ENCODE data around the gene RREB1.
"Not testable (repeated sequence)": the region's sequence is repeated elsewhere in the genome, so short reads cannot be mapped to it uniquely, and the experiment has no call there.

Gene RREB1

GRCh38 chr6:7247828-7248227 lies 140.1 kb downstream of the RREB1 start:
- no peak for DNase-seq

GRCh38 chr6:7249391-7249790 lies 141.6 kb downstream of the RREB1 start:
- no peak for DNase-seq

DNA sequence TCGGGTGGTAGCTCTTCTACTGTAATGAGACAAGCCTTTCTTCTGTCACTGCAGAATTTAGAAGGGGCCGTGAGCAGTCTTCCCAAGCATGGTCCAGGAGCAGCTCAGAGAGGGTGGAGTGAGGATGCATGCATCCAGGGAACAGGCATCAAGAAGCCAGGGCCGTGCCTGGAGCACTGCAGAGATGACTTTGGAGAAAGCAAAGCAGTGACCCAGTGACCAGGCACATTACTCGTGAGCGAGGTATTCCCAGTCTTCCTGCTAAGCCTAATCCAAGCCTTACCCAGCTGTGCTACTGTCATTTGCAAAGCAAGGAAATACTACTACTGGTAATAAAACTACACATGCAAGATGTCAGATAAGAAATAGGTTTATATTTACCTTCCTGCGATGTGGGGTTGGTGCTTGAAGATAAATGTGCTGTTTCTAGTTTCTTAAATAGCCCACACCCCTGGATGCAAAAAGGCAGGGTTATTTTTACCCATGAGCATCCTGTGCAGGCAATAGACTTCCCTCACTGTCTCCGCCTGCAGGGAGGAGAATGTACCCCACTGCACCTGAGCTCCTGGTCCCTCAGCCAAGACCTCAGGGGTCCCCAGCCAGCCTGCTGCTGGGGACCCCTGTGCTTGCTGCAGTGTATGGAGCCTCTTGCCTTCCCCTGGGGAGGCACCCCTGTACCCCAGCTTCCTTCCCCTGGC lies 142.3 kb downstream of the RREB1 start:
- no peak for DNase-seq

GRCh38 chr6:7250812-7251211 lies 143.1 kb downstream of the RREB1 start:
- DNase-seq: no peak

GRCh38 chr6:7251646-7252260 lies 144.0 kb downstream of the RREB1 start:
- no peak for DNase-seq

DNA sequence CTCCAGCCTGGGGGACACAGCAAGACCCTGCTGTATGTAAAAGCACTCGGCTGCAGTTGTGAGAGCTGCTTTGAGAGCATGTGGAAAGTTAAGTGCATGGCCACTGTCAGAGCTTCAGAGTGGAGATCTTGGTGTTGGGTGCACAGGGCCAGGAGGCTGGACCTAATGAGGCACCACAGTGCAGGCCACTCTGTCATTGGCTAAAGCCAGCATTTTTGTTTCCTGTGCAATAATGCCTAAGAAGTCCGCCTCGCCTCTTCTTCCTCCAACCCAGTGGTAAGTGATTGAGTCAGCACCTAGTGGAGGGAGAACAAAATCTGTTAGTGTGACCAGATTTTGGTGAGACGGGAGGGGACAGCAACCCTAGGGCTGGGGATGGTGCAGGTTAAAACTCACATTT lies 144.6 kb downstream of the RREB1 start:
- no peak for DNase-seq

- no peak for DNase-seq
Observed at GRCh38 chr6:7254980-7255835, 147.4 kb downstream of the RREB1 start.

GRCh38 chr6:7255918-7256317 lies 148.2 kb downstream of the RREB1 start:
- DNase-seq: no peak

- no peak for DNase-seq
Observed at GRCh38 chr6:7256785-7257184, 149.0 kb downstream of the RREB1 start.

- no peak for DNase-seq
Observed at GRCh38 chr6:7257521-7258230, 149.9 kb downstream of the RREB1 start.

GRCh38 chr6:7258231-7258763 lies 150.5 kb downstream of the RREB1 start:
- no peak for DNase-seq

DNA sequence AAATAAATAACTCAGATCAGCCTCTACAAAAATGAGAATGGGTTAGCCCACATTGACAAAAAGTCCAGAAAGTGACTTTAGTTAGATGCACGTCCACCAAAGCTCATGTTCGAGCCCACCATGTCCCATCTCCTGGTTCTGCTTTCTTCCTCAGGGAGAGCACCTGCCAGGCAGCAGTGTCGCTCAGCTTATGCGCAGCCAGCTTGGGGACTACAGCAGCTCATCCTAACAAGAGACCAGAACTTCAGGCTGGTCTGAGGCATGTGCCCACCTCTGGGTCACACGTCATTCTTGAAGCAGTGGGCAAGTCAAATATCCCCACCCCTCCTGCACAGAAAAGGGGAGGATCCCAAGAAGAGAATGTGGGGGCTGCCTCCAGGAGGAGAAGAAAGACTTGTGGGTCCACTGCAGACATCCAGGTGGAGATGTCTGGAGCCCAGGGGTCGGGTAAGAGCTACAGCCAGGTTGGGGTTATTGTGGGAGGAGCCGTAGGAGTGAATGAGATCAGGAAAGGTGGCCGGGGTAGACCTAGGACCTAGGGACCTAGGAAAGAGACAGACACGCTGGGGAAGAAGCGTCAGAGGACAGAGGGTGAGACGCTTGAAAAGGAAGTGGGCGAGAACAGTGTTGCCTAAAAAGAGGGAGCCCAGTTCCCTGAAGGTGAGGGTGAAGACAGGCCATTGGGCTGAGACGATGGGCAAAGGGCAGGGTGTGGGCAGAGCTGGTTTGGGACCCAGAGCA lies 152.7 kb downstream of the RREB1 start:
- no peak for DNase-seq

GRCh38 chr6:7261032-7261841 lies 153.5 kb downstream of the RREB1 start:
- no peak for DNase-seq

GRCh38 chr6:7261852-7262461 lies 154.2 kb downstream of the RREB1 start:
- no peak for DNase-seq

- no peak for DNase-seq
Observed at GRCh38 chr6:7262746-7263518, 155.2 kb downstream of the RREB1 start.

DNA sequence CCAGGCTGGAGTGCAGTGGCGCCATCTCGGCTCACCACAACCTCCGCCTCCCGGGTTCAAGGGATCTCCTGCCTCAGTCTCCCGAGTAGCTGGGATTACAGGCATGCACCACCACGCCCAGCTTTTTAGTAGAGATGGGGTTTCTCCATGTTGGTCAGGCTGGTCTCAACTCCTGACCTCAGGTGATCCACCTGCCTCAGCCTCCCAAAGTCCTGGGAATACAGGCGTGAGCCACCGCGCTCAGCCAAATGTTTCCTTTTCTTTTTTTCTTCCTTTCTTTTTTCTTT lies 155.7 kb downstream of the RREB1 start:
- not testable (repeated sequence) for DNase-seq

GRCh38 chr6:7264041-7264440 lies 156.3 kb downstream of the RREB1 start:
- DNase-seq: no peak

GRCh38 chr6:7264686-7265384 lies 157.1 kb downstream of the RREB1 start:
- DNase-seq: no peak

DNA sequence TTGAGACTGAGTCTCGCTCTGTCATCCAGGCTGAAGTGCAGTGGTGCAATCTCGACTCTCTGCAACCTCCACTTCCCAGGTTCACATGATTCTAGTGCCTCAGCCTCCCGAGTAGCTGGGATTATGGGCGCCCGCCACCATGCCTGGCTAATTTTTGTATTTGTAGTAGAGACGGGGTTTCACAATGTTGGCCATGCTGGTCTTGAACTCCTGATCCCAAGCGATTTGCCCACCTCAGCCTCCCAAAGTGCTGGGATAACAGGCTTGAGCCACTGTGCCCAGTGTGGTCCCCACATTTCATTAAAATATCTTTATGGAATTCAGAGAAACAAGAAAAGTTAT lies 157.6 kb downstream of the RREB1 start:
- DNase-seq: not testable (repeated sequence)

- DNase-seq: no peak
Observed at GRCh38 chr6:7267071-7267465, 159.3 kb downstream of the RREB1 start.

Measured in activated gamma-delta T cell treated with Interleukin-2 at 50 U/mL for 16 hours (primary cell).